GM19438 (cell line): ENCODE measurements around the gene RHD.
"Not testable (repeated sequence)": the region's sequence is repeated elsewhere in the genome, so short reads cannot be mapped to it uniquely, and the experiment has no call there.

Experiments used
- ATAC-seq: cut with Tn5 transposase; IDR thresholded peaks from one replicate; pipeline ENCODE4 v1.9.1; 2021; ENCODE audit warnings: low read depth; ENCODE audit not compliant: unreplicated experiment

The RHD gene

GRCh38 chr1:25256578-25256965 lies 15.7 kb upstream of the RHD start:
- ATAC-seq = no peak

GRCh38 chr1:25257196-25257595 lies 15.1 kb upstream of the RHD start:
- ATAC-seq = no peak

GRCh38 chr1:25259813-25260212 lies 12.5 kb upstream of the RHD start:
- ATAC-seq = not testable (repeated sequence)

GRCh38 chr1:25260336-25260735 lies 12.0 kb upstream of the RHD start:
- not testable (repeated sequence) for ATAC-seq

DNA sequence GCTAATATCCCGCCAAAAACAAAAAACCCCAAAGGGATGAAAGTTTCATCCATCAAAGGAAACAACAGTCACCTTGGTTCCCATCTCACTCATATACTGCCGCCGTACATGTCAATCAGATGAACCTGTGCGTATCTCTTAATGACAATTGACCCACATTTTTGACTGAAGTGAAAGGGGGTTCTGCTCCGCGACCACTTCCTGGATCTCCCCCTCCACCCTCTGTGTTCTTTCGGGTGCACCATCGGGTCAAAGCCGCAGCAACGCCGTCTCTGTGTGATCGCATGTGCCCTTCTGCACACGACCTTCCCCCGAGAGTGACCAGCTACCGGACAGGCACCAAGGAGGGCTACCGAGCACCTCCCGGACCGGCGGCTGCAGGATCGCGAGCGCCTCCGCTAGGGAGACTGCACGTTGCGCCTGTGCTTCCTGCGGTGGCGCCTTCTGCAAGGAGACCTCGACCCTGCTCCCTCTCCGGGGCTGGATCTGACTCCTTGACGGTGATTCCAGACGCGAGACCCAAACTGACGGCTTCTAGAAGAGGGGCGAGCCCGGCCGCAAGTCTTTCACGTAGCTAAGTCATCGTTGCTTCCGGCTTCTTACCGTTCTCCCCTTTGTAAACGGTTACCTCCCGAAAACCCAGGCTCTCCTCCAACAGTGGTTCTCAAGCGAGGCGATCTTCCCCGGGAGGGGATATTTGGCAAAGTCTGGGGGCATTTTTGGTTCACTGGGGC lies 5.6 kb upstream of the RHD start:
- ATAC-seq = not testable (repeated sequence)

DNA sequence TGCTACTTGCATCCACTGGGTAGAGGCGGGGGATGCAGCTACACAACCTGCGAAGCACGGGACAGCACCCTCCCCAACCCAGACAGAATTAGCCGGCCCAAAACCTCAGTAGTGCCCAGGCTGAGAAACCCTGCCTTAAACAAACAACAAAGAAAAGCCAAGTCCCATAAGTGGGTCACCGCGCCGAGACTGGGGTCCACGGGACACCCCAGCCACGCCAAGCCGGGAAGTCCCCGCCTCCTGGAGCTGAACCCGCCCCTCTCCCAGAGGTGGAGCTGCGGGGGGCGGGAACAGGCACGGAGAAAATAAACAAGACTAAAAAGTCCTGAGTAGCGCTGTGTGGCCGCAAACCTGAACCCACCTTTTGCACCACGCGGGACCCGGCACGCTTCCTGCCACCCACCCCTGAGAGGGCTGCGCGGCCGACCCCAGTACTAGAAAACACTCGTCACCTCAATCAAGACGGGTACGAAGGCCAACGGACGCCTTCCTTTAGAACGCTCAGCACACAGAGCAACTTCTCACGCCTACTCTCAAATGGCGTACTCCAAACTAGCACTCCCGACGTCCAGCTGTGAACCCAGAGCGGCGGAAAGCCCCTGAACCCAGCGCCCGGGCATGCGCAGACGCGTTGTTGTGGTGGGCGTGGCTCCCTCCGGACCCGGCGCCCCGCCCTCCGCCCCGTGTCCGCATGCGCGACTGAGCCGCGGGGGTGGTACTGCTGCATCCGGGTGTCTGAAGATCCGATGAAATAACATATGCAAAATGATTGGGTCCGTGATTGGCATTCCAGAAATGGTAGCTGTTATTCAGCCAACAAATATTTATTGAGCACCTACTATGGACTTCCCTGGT lies 4.8 kb upstream of the RHD start:
- ATAC-seq = peak; percentile 84

GRCh38 chr1:25268143-25268760 lies 4.1 kb upstream of the RHD start:
- ATAC-seq = not testable (repeated sequence)

GRCh38 chr1:25275648-25276047 lies 3.3 kb downstream of the RHD start:
- ATAC-seq = not testable (repeated sequence)

DNA sequence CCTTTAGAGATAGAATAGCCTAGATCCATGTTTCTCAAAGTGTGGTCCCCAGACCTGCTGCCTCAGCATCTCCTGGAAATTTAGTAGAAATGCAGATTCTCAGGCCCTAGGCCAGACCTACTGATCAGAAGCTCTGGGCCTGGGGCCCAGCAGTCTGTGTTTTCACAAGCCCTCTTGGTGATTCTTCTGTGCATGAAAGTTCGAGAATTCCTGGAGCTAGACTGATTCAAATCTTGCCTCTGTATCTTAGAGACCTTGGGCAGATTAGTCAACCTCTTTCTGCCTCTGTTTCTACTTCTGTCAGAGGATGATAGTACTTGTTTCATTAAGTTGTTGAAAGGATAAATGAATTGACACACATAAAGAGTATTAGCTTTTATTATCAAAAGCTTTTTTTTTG lies 5.0 kb downstream of the RHD start:
- not testable (repeated sequence) for ATAC-seq

DNA sequence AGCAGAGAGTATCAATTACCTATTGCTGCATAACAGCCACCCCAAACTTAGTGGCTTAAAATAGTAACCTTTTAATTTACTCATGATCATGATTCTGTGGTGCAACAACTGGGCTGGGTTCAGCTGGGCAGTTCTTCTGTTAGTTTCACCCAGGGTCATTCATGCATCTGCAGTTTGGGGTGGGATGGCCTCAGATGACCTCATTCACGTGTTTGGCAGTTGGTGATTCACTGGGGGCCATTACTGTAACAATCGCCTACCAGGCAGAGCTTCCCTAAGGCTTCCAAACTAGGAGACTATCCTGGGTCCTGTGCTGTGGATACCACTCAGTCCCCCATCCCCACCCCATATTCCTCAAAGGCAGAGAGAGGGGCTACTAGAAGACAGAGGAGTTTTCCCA lies 6.0 kb downstream of the RHD start:
- ATAC-seq = not testable (repeated sequence)

DNA sequence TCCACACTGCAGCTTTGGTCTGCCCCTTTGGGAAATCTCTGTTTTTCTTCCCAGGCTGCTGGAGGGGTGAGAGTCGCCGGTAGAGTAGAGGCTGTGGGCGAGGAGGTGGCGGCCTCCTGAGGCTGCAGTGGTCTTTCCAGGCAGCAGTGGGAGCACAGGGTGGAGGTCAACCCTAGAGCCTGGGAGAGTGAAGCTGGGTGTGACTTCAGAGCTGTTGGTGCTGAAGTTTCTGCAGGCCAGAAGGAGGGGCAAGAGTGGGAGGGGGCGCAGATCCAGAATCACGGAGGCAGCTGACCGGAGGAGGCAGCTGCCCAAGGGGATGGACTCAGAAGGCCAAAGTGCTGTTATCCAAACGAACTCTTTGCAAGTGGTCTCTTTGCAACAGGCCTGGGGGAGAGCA lies 6.5 kb downstream of the RHD start:
- ATAC-seq = not testable (repeated sequence)

DNA sequence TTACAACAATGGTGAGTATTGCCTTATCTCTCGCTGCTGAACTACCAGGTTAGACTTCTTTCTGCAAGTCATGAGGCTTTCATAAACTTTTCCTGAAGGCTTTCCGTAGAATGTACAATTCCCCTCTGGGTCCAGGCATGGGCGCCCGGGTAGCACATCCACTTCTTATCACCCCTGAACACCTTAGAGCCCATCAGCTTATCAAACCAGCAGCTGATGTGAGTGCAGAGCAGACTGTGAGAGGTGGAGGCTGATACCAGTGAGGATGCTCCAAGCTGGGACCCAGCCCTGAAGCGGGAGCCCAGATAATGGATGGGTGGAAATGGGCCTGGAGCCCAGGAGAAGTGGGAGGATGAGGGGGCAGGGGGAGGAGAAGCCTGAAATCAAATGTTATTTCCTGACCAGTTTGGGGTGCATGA lies 7.4 kb downstream of the RHD start:
- ATAC-seq = not testable (repeated sequence)

- not testable (repeated sequence) for ATAC-seq
These were observed 13.6 kb downstream of the RHD start for GRCh38 chr1:25285862-25286261.

DNA sequence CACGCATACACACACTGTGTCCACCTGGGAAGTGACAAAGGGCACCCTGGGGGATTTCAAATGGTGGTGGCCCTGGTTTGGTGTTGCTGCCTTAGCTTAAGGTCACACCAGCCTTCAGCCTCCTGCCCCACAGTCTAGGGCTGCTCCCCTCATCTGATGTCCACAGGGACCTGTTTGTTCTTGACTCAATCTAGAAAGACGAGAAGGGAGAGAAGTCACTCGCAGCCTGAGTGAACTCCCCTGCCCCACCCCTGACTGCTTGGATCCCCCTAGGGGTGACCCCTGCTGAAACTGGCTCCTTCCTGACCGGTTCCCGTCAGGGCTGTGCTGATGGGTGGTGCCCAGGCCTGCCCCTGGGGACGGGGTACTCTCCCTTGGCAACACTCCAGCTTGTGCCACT lies 14.9 kb downstream of the RHD start:
- not testable (repeated sequence) for ATAC-seq

DNA sequence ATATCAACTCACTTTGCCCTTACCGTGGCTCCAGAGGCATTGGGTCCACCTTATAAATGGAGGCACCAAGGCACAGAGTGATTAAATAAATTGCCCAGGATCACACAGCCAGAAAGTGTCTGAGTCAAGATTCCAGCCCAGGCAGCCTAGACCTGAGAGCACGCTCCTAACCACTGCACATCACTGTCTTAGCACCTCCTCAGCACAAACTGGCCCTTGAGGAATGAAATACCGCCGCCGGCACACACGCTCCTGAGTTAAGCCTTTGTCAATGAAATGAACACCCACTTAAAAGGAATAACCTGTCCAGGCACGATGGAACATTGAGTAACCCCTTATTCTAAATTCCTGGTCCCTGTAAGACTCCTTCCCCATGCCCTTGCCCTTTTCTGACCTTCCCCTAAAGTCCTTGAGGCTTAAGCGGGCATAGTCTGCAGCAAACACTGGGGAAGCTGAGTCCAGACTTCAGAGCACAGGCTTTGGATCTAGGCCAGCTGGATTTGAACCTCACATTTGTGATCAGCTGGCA lies 16.3 kb downstream of the RHD start:
- ATAC-seq = not testable (repeated sequence)

DNA sequence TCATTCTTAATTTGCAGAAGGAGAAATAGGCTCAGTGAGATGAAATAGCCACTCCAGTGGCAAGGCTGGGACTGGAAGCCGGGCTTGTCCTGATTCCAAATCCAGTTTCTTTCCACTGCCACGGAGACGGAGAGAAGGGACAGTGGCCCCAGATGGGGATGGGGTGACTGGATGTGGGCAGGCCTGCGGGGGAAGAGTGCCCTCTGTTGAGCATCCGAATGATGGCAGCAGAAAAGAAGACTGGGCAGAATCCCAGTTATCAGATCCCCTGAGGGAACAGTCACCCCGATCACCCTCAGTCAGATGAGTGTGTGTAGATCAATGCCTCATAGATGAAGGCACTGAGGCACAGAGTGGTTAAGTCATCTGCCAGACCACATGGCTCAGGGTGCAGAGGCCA lies 17.7 kb downstream of the RHD start:
- not testable (repeated sequence) for ATAC-seq

- ATAC-seq = not testable (repeated sequence)
These were observed 21.1 kb downstream of the RHD start for GRCh38 chr1:25293426-25293825.

GRCh38 chr1:25294889-25295826 lies 22.8 kb downstream of the RHD start:
- ATAC-seq = not testable (repeated sequence)

DNA sequence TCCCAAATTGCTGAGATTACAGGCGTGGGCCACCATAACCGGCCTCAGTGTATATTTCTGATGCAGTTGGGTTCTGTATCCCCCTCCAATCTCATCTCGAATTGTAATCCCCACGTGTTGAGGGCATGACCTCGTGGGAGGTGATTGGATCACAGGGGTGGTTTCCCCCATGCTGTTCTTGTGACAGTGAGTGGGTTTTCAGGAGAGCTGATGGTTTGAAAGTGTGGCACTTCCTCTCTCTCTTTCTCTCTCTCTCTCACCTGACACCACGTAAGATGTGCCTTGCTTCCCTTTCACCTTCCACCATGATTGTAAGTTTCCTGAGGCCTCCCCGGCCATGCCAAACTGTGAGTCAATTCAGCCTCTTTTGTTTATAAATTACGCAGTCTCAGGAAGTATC lies 24.2 kb downstream of the RHD start:
- not testable (repeated sequence) for ATAC-seq

DNA sequence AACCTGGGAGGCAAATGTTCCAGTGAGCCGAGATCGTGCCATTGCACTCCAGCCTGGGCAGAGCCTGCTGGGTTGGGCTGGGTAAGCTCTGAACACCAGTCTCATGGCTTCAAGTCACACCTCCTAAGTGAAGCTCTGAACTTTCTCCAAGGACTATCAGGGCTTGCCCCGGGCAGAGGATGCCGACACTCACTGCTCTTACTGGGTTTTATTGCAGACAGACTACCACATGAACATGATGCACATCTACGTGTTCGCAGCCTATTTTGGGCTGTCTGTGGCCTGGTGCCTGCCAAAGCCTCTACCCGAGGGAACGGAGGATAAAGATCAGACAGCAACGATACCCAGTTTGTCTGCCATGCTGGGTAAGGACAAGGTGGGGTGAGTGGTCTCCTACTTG lies 28.4 kb downstream of the RHD start:
- ATAC-seq = not testable (repeated sequence)
